NB4 (cell line): ENCODE data around the gene SMIM38.

Experiments used
- CTCF ChIP-seq: IDR thresholded peaks from one replicate; pipeline ENCODE4 v1.5.1; 2012; ENCODE audit warnings: low read depth, low read length
- MYC ChIP-seq: IDR thresholded peaks from 2 replicates; pipeline ENCODE4 v1.6.1; 2011; ENCODE audit warnings: low read depth, low read length

- TF ChIP-seq CTCF = no peak
- TF ChIP-seq MYC = no peak
These were observed 47.6 kb downstream of the SMIM38 start for GRCh38 chr11:69203381-69203780.
